ENCODE data around the gene FMNL2.

Gene FMNL2

DNA sequence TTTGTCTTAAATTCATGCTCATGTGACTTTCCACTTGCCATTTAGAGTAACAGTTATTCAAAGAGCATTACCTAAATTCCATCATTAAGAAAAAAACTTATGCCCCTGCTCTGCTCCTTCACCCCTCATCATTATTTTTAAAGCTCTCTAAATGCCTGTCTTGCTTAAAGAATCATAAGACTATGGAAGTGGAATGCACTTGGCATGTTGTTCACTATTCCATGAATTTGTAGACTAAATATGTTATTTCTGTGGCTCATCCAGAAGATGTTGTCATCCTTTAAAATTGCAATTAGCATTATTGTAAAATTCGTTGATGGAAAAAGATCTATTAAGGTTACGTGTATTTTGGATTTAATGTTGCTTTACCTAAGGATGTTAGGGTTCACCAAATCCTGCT lies 61.8 kb downstream of the FMNL2 start:
- H3K36me3 Mint-ChIP-seq (ENCODE audit: low read depth), result no peaks in the 10 kb centered on the region
- H3K4me3 Mint-ChIP-seq, result no peak overlapping the region
- no peaks in the 10 kb centered on the region for H3K9me3 Mint-ChIP-seq
- no peak overlapping the region for H3K27ac Mint-ChIP-seq
- no peaks in the 10 kb centered on the region for H3K4me1 Mint-ChIP-seq (ENCODE audit: low read depth)
- peaks cover 8% of the 10 kb centered on the region for H3K27me3 Mint-ChIP-seq

GRCh38 chr2:152399003-152399402 lies 64.0 kb downstream of the FMNL2 start:
- Mint-ChIP-seq H3K27ac (no peak overlapping the region), H3K4me1 (ENCODE audit: low read depth) (peaks cover 9% of the 10 kb centered on the region), H3K27me3 (peaks cover 8% of the 10 kb centered on the region), H3K36me3 (ENCODE audit: low read depth) (no peaks in the 10 kb centered on the region), H3K4me3 (no peak overlapping the region), H3K9me3 (no peaks in the 10 kb centered on the region)

GRCh38 chr2:152400607-152401214 lies 65.7 kb downstream of the FMNL2 start:
- H3K4me1 Mint-ChIP-seq (ENCODE audit: low read depth), result peaks cover 9% of the 10 kb centered on the region
- no peaks in the 10 kb centered on the region for H3K36me3 Mint-ChIP-seq (ENCODE audit: low read depth)
- H3K27ac Mint-ChIP-seq, result no peak overlapping the region
- no peak overlapping the region for H3K4me3 Mint-ChIP-seq
- H3K27me3 Mint-ChIP-seq, result peaks cover 8% of the 10 kb centered on the region
- H3K9me3 Mint-ChIP-seq, result no peaks in the 10 kb centered on the region

DNA sequence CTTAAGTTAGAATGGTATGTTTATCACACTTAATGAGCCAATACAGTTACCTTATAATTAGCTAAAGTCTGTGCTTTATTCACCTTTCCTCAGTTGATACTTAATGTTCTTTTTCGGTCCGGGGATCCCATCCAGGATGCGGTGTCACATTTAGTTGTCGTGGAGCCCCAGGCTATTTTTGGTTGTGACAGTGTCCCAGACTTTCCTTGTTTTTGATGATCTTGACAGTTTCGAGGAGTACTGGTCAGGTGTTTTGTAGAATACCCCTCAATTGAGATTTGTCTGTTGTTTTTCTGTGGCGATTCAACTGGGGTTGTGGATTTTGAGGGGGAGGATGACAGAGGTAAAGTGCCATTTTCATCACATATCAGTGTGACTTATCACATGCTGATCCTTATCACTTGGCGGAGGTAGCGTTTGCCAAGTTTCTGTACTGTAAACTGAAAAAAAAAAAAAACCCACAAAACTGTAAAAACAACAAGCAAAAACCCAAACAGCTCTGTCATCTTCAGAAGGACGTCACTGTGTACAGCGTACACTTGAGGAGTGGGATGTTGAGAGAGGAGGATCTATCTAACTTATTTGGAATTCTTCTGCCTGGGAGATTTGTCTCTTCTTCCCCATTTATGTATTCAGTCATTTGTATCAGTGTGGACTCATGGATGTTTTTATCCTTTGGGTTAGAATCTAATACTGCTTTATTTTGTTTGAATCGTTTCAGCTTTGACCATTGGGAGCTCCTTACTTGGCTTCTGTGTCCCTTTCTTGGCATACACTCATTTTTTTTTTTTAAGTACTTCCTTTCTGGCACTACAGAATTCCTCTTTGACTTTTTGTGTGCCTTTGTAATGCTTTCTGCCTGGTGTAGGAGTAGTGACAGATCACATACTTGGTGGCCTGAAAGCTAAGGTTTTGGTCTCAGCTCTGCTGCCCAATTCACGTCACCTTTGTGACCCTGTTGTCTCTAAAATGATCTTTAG lies 68.1 kb downstream of the FMNL2 start:
- peaks cover 12% of the 10 kb centered on the region for H3K27me3 Mint-ChIP-seq
- peak overlapping the region; percentile 37 for H3K27ac Mint-ChIP-seq
- no peaks in the 10 kb centered on the region for H3K36me3 Mint-ChIP-seq (ENCODE audit: low read depth)
- no peaks in the 10 kb centered on the region for H3K9me3 Mint-ChIP-seq
- H3K4me3 Mint-ChIP-seq, result no peak overlapping the region
- peaks cover 29% of the 10 kb centered on the region for H3K4me1 Mint-ChIP-seq (ENCODE audit: low read depth)

- Mint-ChIP-seq H3K4me3 (no peak overlapping the region), H3K36me3 (ENCODE audit: low read depth) (no peaks in the 10 kb centered on the region), H3K4me1 (ENCODE audit: low read depth) (peaks cover 29% of the 10 kb centered on the region), H3K27me3 (peaks cover 17% of the 10 kb centered on the region), H3K27ac (no peak overlapping the region), H3K9me3 (no peaks in the 10 kb centered on the region)
Observed at GRCh38 chr2:152405206-152406118, 70.5 kb downstream of the FMNL2 start.

DNA sequence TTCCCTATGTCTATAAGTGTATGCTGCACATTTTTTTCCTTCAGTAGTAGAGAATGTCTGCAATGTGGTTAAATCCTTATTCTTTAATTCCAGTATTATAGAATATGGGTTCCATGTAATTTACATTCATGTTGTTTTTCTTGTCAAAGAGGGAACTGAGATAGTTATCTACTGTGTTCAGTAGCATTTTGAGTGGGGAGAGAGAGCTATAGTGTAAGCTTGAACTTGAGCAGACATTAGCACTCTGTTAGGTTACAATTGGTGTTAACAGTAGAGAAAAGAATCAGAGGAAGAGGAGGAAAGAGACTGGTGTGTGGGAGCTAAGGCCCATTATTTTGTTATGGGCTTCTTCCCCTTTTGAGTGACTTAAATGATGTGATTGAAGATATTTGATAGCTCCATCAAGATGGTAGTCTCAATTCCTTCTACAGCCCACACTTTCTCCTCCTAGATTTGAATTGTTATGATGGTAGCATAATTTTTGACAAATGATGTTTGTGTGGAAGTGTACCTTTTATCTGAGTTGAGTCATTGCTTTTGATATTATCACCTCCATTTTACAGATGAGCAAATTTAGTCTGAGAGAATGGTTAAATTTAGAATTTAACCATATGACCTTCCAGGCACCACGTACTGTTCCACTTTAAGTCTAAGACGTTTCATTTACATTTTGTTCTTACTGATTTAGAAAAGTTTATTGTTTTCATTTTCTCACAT lies 71.3 kb downstream of the FMNL2 start:
- peak overlapping the region; percentile 78 for H3K27ac Mint-ChIP-seq
- H3K4me1 Mint-ChIP-seq (ENCODE audit: low read depth), result peaks cover 29% of the 10 kb centered on the region
- peaks cover 17% of the 10 kb centered on the region for H3K27me3 Mint-ChIP-seq
- H3K4me3 Mint-ChIP-seq, result no peak overlapping the region
- H3K36me3 Mint-ChIP-seq (ENCODE audit: low read depth), result no peaks in the 10 kb centered on the region
- no peaks in the 10 kb centered on the region for H3K9me3 Mint-ChIP-seq

DNA sequence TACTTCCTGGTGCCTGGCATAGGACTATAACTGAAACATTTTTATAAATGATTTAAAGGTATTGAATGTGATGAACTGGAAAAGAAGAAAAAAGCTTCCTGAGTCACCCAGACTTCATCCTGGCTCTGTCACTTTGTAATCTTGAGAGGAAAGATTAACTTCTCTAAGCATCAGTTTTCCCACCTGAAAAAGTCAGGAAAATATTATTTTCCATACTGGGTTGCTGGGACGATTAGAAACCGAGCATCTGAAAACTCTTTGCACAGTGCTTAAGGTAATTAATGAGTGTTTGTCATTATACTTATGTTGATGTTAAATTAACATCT lies 71.8 kb downstream of the FMNL2 start:
- Mint-ChIP-seq H3K4me1 (ENCODE audit: low read depth) (peaks cover 29% of the 10 kb centered on the region), H3K27me3 (peaks cover 17% of the 10 kb centered on the region), H3K4me3 (no peak overlapping the region), H3K27ac (peak overlapping the region; percentile 40), H3K36me3 (ENCODE audit: low read depth) (no peaks in the 10 kb centered on the region), H3K9me3 (no peaks in the 10 kb centered on the region)

DNA sequence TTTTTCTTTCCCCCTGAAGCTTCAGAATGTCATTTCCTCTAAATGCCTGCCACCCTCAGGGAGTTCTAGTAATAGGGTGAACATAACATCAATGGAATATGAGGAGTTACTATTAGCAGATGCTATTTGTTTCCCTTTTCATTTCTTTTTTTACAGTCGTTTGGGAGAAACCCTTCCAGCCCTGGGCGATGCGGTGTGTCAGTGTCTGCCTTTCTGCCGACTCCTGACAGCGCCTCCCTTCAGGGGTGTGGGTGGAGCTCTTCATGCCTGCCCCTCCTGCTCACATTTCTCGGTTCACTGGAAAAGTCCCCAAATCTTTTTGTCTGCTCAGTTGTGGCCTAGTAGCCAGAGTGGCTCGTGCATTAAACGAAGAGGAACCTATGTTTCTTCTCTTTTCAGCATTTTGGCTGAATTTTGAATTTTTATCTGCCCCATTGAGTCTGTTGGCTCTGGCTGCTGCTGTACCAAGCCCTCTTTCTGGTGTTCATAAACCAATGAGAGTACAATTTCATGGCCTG lies 72.3 kb downstream of the FMNL2 start:
- Mint-ChIP-seq H3K9me3 (no peaks in the 10 kb centered on the region), H3K36me3 (ENCODE audit: low read depth) (no peaks in the 10 kb centered on the region), H3K4me3 (peak overlapping the region; percentile 35), H3K4me1 (ENCODE audit: low read depth) (peaks cover 29% of the 10 kb centered on the region), H3K27me3 (peaks cover 17% of the 10 kb centered on the region), H3K27ac (peak overlapping the region; percentile 40)

DNA sequence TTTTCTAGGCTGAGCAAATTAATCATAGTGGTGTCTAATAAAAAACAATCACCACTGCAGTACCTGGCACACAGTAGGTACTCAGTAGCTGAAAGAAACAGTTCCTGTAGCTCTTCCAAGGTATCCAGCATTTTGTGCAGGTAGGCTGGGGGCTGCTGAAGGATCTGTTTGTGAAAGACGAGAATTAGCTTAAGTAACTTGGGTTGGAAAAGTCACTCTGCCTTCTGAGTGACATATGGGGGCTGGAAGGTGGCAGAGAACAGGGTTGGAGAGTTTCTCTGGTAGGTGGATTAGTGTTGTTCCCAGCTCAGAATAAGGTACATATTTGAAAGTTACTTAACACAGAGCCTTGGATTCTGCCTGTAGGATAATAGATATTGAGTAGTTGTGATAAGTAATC lies 72.8 kb downstream of the FMNL2 start:
- peak overlapping the region; percentile 38 for H3K27ac Mint-ChIP-seq
- H3K4me3 Mint-ChIP-seq, result no peak overlapping the region

DNA sequence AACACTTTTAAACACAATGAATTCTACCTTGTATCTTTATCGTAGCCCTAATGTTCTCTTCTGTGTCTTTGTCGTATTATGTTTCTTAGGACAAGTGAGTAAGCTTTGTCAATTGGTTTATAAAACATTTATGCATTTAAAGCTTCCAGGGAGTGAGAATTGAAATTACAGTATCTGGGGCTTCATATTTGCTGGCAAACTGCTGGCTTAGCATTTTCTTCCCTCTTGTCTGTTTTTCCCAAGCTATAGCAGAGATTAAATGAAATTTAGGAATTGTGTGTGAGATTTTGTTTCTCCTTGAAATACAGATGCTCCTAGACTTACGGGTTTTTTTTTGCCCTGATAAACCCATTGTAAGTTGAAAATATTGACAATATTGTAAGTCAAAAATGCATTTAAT lies 73.3 kb downstream of the FMNL2 start:
- H3K27me3 Mint-ChIP-seq, result peaks cover 23% of the 10 kb centered on the region
- H3K4me3 Mint-ChIP-seq, result no peak overlapping the region
- H3K27ac Mint-ChIP-seq, result no peak overlapping the region
- no peaks in the 10 kb centered on the region for H3K9me3 Mint-ChIP-seq
- H3K4me1 Mint-ChIP-seq (ENCODE audit: low read depth), result peaks cover 23% of the 10 kb centered on the region
- no peaks in the 10 kb centered on the region for H3K36me3 Mint-ChIP-seq (ENCODE audit: low read depth)

More for the DNA sequence above, 72.8 kb downstream of the FMNL2 start:
- Mint-ChIP-seq H3K27me3 (peaks cover 19% of the 10 kb centered on the region), H3K36me3 (ENCODE audit: low read depth) (no peaks in the 10 kb centered on the region), H3K4me1 (ENCODE audit: low read depth) (peaks cover 28% of the 10 kb centered on the region), H3K9me3 (no peaks in the 10 kb centered on the region)

DNA sequence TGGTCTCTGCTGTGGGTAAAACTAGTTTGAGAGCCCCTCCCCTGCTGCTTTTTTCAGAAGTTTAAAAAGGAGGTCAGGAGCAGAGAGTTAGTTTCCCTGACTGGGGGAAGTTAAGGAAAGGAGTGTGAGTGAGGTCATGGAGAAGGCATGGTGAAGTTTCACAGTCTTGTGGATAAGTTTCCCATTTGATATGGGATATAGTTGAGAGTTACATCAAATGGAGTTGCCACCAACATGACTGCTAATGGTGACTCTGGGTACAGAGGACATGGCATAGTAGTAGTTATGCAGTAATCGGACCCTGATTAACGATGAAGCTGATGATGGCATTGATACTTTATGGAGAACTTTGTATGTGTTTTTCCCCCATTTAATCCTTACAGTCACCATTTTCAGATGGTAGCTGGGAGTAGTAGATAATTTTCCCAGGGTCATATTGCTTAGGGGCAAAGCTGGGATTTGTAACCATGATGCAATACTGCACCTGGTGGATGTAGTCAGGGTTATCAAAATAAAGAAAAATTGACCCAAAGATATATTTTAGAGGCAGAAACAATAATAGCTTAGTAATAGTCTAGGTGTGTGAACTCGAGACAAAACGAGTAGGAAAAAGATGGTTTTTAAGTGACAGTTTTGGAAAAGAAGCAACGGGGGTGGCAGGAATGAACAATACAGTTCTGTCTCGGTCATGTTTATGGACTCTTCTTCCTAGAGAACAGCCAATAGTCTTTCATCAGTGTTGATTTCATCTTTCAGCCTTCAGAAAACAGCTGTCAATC lies 74.6 kb downstream of the FMNL2 start:
- peaks cover 29% of the 10 kb centered on the region for H3K27me3 Mint-ChIP-seq
- H3K27ac Mint-ChIP-seq, result no peak overlapping the region
- H3K4me3 Mint-ChIP-seq, result no peak overlapping the region
- H3K9me3 Mint-ChIP-seq, result no peaks in the 10 kb centered on the region
- no peaks in the 10 kb centered on the region for H3K36me3 Mint-ChIP-seq (ENCODE audit: low read depth)
- peaks cover 27% of the 10 kb centered on the region for H3K4me1 Mint-ChIP-seq (ENCODE audit: low read depth)

DNA sequence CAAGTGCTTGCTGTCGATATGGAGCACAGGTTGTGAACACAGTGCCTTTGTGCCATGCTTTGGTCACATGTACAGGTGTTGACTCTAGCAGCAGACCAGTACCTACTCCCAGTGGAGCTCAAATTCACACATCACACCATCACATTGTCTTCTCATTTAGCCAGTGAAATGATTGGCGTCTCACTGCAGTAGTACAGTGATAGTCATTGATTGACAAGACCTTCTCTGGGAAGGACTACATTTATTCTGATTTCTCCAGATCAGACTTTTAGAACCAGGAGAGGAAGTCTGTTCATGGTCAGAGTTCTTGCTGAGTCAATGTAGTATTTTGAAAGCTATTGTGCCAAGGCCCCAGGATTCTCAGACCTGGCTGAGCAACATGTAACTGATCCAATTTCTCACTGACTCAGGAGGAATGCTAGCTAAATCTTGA lies 75.2 kb downstream of the FMNL2 start:
- peaks cover 33% of the 10 kb centered on the region for H3K4me1 Mint-ChIP-seq (ENCODE audit: low read depth)
- no peak overlapping the region for H3K27ac Mint-ChIP-seq
- H3K4me3 Mint-ChIP-seq, result no peak overlapping the region
- H3K9me3 Mint-ChIP-seq, result no peaks in the 10 kb centered on the region
- peaks cover 29% of the 10 kb centered on the region for H3K27me3 Mint-ChIP-seq
- no peaks in the 10 kb centered on the region for H3K36me3 Mint-ChIP-seq (ENCODE audit: low read depth)

- Mint-ChIP-seq H3K36me3 (ENCODE audit: low read depth) (no peaks in the 10 kb centered on the region), H3K4me3 (no peak overlapping the region), H3K4me1 (ENCODE audit: low read depth) (peaks cover 41% of the 10 kb centered on the region), H3K27ac (no peak overlapping the region), H3K27me3 (peaks cover 26% of the 10 kb centered on the region), H3K9me3 (no peaks in the 10 kb centered on the region)
Observed at GRCh38 chr2:152411154-152411553, 76.2 kb downstream of the FMNL2 start.
